IPS-11a (cell line): ENCODE data around the gene ERC1.

Experiments used
- H3K4me3 ChIP-seq: one replicate; pipeline ENCODE4 v1.5.1; 2013; ENCODE audit warnings: low read depth, low read length, control low read depth

ERC1 gene

DNA sequence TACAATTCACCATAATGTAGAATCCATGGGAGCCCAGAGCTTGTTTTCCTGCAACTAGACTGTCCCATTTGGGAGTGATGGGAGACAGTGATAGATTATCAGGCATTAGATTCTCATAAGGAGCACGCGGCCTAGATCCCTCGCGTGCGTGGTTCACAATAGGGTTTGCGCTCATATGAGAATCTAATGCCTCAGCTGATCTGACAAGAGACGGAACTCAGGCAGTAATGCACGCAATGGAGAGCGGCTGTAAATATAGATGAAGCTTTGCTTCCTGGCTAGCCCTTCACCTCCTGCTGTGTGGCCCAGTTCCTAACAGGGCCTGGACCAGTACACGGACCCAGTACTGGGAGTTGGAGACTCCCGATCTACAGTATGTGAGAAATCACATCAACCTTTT is 476.7 kb downstream of the ERC1 start:
- H3K4me3 ChIP-seq = no peak overlapping the region

DNA sequence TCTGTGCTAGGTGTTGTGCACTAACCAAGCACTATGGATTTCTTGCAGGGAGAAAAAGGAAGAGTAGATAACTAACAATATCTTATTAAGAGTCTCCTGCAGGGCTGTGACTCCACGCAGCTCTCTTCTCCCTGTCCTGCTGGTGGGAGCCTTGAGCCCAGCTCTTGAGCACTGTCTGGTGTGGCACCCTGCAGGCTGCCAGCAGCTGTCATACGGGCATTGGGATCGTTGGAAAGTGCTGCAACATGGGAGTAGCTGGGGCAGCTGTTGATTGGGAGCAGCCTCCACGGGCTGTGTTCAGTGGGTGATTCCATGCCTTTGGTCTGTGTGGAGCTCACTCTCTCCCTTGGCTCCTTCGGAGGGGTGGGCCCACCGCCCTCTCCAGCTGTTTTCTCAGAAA is 478.0 kb downstream of the ERC1 start:
- no peak overlapping the region for H3K4me3 ChIP-seq

DNA sequence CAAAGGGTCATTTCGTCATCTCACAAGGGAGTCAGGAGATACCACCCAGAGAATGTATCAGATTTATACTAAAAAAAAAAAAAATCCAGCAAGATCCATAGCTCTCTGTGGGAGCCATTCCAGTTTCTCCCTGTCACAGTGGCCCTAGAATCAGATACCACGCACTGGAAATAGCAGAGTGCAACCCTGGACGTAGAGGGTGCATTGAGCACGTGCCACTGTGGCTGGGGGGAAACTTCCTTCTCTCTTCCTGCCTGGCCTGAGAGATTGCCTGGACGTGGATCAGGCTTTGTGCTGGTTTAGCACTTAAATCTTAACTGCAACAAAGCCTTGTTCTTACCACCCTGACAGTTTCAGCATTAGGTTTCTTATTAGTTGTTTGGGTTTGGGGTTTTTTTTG is 479.0 kb downstream of the ERC1 start:
- no peak overlapping the region for H3K4me3 ChIP-seq

DNA sequence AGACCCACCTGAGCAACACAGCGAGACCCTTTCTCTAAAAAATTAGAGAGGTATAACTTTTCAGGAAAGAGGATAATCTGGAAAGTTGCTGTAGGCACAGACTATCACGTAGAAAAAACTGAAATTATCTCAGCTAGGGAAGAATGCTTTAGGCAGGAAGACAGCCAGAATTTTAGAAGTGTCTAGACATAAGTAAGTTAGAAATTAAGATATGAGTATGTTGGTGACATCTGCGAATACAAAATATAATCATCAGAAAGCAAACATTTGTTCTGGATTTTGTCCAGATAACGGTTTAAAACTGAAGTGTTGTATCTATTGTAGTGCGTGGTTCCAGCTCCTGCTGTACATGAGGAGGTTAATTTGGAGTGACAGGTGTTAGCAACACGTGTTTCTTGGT is 480.2 kb downstream of the ERC1 start:
- H3K4me3 ChIP-seq = no peak overlapping the region

DNA sequence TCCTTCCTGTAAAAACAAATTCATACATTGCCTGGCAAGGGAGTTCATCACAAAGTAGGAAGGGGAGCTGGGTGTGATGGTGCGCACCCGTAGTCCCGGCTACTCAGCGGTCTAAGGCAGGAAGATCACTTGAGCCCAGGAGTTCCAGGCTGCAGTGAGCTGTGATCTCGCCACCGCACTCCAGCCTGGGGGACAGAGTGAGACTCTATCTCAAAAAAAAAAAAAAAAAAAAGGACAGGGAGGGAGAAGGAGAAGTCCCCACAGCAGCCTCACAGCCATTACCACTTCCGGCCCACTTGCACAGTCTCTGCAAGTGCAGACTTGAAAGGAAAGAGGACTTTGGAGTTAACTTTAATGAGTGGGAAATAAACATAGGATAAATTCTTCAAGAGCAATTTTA is 482.4 kb downstream of the ERC1 start:
- no peak overlapping the region for H3K4me3 ChIP-seq

DNA sequence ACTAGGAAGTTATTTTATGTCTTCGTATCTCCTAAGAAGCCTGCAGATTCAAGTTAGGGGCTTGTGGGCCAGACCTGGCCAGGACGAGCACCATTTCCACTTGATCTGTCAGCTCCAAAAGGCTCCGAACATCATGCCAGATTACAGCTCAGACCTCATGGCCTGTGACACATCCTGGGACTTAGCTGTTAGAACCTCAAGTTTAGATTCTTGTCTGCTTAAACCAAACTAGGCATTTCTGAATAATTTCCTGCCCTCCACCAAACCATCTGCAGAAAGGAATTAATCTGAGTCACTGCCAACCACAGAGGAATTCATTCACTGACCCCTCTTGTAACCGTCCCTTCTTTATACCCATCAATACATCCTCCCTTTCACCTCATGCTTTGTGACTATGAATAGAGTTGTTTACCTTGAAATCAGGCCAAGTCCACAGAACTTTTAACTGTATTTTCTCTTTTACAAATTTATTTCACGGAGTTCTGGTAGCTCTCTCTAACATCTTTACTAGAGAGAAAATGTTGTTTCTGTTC is 483.1 kb downstream of the ERC1 start:
- no peak overlapping the region for H3K4me3 ChIP-seq

DNA sequence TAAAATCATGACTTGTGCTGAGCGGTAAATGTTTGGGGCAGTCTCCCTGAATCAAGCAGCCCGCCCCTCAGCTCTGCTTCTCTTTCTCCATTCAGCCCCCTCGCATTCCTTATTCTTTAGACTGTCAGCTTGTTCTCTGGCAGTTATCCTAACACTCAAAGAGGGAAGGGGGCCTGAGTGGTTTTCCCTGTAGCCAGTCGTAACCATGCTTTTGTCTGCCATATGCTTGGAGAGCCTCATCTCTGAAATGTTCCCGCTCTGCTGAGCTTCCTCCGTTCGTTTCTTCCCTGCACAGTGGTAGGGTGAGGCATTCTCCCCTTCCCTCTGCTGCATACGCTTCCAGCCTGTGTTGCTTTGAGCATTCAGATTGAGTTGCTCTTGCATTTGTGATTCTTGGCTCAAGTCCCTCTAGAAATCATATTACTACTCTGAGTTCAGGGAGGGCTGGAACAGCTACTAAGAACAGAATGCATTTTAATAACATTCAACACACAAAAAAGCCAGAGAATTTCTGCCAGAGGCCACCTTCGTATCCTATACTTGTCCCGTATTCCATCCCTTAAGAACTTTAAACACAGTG is 483.6 kb downstream of the ERC1 start:
- no peak overlapping the region for H3K4me3 ChIP-seq

DNA sequence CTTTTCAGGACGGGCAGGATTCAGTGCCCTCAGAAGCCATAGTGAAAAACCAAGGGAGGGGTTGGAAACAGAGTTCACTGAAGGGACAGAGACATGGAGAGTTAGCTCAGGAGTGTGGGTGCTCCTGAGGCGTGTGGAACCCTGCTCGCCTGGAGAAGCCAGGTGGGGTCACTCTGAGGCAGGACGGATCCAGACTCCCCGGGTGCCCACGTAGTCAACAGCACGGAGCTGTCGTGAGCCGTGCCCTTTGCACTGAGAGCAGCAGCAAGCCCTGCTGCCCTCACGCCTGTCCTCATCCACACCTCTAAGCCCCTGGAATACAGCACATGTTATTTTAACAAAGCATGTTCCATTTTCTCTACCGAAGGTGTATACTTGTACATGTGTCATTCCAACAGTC is 488.6 kb downstream of the ERC1 start:
- no peak overlapping the region for H3K4me3 ChIP-seq

DNA sequence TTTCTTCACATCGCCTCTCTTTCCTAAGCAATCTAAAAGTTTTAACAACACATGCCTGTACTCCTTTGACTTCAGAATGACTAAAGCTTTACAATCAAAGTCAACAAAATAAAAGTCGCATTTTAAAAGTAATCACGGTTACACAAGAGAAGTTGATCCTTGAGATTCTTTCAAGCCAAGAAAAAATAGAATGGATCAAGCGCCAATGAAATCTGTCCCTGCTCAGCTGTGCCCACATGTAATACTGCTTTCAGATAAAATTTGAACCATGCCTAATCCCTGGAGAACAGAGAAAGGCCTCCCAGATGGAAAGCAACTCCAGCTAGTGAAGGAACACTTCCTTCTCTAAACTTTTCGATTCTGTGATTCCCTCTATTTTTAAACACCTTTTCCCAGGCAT is 490.3 kb downstream of the ERC1 start:
- no peak overlapping the region for H3K4me3 ChIP-seq

DNA sequence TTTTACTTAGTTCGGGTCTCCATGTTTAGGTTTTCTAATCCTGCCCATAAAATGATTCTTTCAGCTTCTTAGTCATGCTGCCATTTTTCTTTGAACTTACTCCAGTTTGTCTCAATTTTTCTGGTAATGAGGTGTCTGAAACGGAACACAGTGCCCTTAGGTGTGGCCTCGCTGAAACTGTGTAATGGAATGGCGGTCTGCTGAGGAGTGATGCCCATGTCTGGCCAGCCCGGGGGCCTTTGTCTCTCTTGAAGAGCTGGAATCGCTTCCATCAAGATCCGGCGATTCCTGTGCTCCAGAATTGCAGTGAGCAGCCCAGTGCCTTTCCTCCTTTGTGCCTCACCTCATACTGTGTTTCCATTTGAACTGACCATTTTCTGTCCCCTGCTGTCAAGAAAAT is 490.9 kb downstream of the ERC1 start:
- H3K4me3 ChIP-seq = no peak overlapping the region

DNA sequence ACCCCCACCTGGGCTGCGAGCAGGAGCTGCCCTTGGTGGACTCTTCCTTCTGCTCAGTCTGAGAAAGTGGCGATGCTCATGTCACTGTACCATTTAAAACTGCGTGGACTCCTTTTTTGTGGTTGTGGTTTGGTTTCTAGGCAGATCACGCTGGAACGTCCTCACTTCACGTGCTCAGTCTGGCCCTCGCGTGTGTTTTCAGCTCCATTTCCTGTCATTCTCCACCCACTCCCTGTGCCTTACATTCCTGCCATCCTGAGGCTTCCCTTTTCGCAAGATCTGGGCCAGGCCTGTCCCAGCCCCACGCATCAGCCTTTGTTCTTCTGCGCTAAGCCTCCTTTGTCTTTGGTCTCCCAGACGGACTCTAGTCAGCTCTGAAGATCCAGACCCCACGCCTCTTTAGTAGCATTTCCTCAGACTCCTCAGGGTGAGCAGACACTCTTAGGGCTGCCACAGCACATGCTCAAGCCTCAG is 497.9 kb downstream of the ERC1 start:
- H3K4me3 ChIP-seq = no peak overlapping the region

DNA sequence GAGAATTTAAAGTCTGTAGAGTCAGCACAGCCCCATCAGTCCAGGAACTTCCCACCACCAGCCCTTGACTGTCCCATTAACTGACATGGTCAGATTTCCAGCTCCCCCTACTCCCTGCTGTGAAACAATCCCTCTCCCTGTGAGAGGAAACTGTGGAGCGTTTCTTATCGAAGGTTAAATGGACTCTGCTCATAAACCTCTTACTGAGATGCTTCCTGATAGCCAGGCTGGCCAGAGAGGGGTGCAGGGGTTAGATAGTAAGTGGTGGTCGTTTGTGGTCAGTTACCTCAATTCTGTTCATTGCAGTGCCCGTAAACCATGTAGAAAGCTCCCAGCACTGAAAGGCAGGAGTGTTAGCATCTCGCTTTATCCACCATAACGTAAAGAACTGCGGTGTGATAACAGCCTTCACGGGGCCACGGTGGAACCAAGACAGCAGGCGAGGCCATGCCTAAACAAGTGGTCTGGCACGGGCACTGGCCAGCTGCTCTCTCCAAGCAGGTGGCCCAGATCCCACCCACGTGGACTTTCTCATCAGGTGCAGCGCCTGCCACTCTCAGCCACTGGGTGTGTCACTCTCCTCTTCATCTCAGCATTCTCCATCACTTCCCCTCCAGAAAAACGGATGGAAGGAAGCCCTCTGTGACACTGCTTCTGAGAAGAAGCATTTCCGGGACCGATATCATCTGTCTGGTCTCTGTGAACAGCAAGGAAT is 501.1 kb downstream of the ERC1 start:
- no peak overlapping the region for H3K4me3 ChIP-seq

DNA sequence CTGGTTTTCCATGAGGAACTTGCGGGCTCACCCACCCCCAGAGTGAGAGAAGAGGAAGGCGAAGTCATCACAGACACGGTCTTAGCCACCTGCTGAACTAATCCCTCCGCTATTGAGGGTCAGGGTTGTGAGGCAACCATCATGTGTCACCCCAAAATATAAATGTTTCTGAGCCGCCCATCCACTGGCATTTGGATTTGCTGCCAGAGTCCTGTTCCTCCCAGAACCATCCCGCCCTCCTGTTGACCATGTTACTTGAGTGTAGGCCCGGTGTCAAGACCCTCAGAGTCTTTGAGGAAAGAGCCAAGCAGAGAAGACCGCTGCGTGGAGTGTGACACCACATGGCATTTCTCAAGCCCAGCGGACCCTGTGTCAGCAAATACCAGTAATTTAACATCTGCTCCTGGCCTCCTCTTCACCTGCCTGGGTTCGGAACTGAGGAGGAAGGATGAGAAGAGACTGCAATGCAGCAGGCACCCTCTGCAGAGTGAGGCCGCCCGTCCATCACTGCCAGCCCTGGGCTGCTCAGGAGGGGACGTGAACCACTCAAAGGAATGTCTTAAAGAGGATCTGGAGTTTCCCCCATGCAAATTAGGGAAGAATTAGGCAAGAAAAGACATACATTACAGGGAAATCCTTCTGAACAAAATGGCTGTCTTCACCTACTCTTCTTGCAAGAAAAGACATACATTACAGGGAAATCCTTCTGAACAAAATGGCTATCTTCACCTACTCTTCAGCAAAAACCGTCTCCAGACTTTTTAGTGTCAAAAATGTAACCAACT is 502.9 kb downstream of the ERC1 start:
- no peak overlapping the region for H3K4me3 ChIP-seq

DNA sequence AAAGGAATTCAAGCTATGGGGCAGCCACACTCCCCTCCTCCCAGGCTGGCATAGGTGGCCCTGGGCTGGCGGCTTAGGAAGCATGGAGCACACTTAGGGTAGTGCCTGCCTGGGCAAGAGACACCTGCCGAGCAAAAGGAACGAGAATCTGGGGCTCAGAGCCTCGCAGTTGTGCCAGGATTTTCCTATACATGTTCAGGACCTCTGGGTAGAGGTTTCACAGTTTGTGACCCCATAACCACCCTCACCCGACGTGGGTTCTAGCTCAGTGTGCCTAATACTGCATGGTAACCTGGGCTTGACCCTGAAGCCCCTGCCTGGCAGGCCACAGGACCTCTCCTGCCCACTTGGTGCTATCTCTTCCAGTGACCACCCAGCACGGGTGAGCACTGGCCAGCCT is 503.8 kb downstream of the ERC1 start:
- H3K4me3 ChIP-seq = no peak overlapping the region

DNA sequence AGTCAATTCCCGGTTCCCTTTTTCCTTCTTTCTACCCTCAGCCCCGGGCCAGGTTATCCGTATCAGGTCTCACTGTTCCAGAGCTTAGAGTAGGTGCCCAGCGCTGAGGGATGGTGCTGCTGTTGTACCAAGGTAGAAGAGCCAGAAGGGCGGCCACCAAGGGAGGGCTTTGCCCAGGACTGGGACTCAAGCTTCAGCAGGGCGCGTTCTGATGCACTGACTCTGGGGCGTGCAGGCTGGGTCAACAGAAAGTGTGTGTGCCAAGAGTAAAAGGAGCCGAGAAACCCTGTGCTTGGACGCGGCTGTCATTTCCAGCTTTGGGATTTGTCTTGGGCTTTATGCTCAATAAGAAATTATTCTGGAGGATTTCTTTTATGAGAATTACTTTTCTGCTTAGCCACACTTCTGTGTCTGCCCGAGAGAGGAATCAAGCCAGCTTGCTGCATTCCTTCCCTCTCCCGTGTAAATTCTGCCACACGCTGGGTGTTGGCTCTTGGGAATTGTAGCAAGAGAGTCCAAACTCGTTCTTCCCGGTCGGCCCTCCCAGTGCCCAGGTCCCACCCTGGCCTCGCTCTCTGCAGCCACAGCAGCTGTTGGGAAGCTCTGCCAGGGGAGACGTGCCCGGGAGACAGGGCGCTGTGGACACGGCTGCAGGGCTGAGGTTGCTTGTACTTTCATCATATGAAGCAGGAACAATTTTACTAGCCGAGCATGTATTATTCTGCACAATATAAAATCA is 505.3 kb downstream of the ERC1 start:
- H3K4me3 ChIP-seq = no peak overlapping the region

DNA sequence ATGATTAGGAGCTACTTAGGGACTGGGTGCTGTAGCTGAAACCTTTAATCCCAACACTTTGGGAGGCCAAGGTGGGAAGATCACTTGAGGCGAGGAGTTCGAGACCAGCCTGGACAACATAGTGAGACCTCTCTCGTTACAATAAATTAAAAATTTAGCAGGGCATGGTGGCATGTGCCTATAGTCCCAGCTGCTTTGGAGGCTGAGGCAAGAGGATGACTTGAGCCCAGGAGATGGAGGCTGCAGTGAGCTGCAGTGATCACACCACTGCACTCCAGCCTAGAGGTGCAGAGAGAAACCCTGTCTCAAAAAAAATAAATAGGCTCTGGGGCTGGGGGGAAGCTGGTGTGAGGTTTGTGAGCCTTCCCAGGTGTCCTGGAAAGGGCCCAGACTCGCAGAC is 506.1 kb downstream of the ERC1 start:
- H3K4me3 ChIP-seq = no peak overlapping the region

DNA sequence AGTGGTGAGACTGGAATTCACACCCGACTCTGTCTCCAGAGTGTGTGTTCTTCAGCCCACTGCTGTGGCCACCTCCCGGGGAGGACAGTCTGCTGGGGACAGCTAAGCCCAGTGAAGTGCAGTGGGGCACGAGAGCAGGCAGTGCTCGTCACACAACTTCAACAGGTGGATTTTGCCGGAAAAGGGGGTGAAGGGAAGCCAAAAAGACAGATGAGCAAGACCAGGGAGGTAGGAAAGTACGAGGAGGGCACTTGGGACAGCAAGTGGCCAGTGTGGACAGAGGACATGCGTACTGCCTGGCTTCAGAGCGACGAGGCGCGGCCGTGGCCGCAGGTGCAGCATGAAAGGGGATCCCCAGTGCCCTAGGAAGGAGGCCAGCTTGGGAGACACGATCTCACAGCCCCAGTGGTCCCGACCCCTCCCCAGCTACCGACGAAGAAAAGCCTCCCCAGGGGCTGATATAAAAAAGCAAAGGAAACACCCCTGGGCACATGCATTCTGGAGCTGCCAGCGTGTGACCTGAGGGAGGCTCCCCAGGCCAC is 507.2 kb downstream of the ERC1 start:
- no peak overlapping the region for H3K4me3 ChIP-seq

DNA sequence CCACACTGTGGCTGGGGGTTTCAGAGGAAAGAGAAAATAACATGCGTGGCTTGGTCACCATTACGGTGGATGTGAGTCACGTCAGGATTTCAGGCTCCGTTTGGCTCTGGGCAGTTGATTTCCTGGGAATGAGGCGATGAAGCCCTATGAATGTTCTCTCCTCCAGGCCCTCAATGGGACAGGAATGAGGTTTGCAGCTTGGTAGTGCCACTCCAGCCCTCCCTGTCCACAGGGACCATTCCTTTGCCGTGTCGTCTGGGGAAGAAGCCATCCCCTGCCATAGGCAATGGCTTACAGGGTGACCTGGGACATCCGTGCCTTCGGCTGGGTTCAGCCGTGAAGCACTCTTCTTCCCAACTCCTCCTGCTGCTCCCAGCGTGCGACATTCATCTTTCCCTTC is 508.3 kb downstream of the ERC1 start:
- no peak overlapping the region for H3K4me3 ChIP-seq

DNA sequence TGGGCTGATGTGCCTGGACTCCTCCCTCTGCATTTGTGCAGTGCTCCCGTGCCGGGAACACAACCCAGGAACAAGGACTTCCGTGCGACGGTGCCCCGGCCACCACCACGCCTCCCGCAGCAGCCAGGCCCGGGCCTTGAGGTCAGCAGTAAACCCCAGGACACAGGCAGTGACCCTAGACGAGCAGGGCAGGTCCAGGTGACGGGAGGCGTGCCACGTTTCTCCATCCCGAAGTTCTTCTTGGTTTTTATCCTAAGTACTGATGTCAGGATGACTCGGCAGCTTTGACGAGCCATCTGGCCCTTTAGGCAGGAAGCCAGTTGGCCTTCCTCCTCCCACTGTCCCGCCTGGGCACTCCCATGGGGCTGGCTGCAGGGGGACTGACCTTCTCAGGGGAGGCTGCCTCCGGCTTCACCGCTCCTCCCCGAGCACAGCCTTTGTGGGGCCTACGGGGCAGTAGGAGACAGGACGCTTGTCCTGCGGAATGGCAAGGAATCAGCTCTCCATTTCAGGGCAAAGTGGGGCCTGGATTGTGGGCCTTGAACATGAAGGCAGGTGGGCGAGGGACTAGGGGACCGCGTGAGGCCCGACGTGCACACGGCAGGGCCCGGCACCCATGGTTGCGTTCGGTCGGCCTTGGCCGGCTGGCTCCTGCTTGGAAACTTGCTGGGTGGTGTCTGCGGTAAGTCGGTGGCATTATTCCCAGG is 509.2 kb downstream of the ERC1 start:
- H3K4me3 ChIP-seq = no peak overlapping the region

DNA sequence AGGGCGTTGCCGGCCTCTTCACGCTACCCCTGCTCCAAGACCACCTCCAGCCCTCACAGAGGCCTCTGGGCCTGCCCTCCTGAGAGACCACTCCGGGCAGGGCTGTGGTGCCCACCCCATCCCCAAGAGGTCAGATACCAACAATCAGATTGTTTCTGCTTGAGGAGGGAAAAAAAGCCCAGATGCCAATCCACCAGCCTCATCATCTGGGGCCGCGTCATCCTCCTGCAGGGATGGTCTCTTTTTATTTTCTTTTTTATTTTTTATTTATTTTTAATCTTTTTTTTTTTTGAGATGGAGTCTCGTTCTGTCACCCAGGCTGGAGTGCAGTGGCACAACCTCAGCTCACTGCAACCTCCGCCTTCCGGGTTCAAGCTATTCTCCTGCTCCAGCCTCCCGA is 510.0 kb downstream of the ERC1 start:
- no peak overlapping the region for H3K4me3 ChIP-seq
